SKM-1 treated with dmso at 0.1 percent for 144 hours (cell line): Measurements from ENCODE around the gene FOXQ1.
"Not testable (repeated sequence)": the region's sequence is repeated elsewhere in the genome, so short reads cannot be mapped to it uniquely, and the experiment has no call there.

Experiments used
- DNase-seq: peaks from one replicate; lab custom pipeline; 2025; ENCODE audit not compliant: unreplicated experiment; lab: John Stamatoyannopoulos, UW

FOXQ1 gene

GRCh38 chr6:1318584-1318983 is 6.7 kb downstream of the FOXQ1 start:
- not testable (repeated sequence) for DNase-seq

GRCh38 chr6:1321738-1322137 is 9.8 kb downstream of the FOXQ1 start:
- no peak for DNase-seq

- no peak for DNase-seq
These were observed 10.3 kb downstream of the FOXQ1 start for GRCh38 chr6:1322156-1322555.

GRCh38 chr6:1322696-1323219 is 10.9 kb downstream of the FOXQ1 start:
- no peak for DNase-seq

GRCh38 chr6:1324936-1325335 is 13.0 kb downstream of the FOXQ1 start:
- DNase-seq: no peak

- DNase-seq: no peak
These were observed 13.8 kb downstream of the FOXQ1 start for GRCh38 chr6:1325461-1326309.

- DNase-seq: no peak
These were observed 14.7 kb downstream of the FOXQ1 start for GRCh38 chr6:1326535-1327121.

- no peak for DNase-seq
These were observed 15.7 kb downstream of the FOXQ1 start for GRCh38 chr6:1327630-1328029.

GRCh38 chr6:1328129-1328800 is 16.4 kb downstream of the FOXQ1 start:
- DNase-seq: no peak

- no peak for DNase-seq
These were observed 17.8 kb downstream of the FOXQ1 start for GRCh38 chr6:1329708-1330107.

GRCh38 chr6:1334684-1335083 is 22.8 kb downstream of the FOXQ1 start:
- DNase-seq: no peak

- peak; percentile 20 for DNase-seq
These were observed 23.6 kb downstream of the FOXQ1 start for GRCh38 chr6:1335367-1336037.

GRCh38 chr6:1336246-1336843 is 24.4 kb downstream of the FOXQ1 start:
- no peak for DNase-seq

GRCh38 chr6:1337791-1338190 is 25.9 kb downstream of the FOXQ1 start:
- DNase-seq: no peak

- no peak for DNase-seq
These were observed 34.2 kb downstream of the FOXQ1 start for GRCh38 chr6:1346101-1346500.

GRCh38 chr6:1346558-1347091 is 34.7 kb downstream of the FOXQ1 start:
- DNase-seq: no peak

GRCh38 chr6:1347161-1347560 is 35.3 kb downstream of the FOXQ1 start:
- DNase-seq: no peak

- DNase-seq: no peak
These were observed 36.8 kb downstream of the FOXQ1 start for GRCh38 chr6:1348675-1349074.

GRCh38 chr6:1349655-1350054 is 37.8 kb downstream of the FOXQ1 start:
- no peak for DNase-seq

- DNase-seq: no peak
These were observed 39.6 kb downstream of the FOXQ1 start for GRCh38 chr6:1351381-1352008.
